Middle frontal gyrus (tissue), 1 donor: Measurements from ENCODE around the gene NRARP.

ENCODE experiments used
- DNase-seq: peaks from one replicate; pipeline ENCODE4 v3.0.0-alpha.2; 2015; ENCODE audit warnings: low spot score; ENCODE audit errors: extremely low spot score

Gene NRARP

DNA sequence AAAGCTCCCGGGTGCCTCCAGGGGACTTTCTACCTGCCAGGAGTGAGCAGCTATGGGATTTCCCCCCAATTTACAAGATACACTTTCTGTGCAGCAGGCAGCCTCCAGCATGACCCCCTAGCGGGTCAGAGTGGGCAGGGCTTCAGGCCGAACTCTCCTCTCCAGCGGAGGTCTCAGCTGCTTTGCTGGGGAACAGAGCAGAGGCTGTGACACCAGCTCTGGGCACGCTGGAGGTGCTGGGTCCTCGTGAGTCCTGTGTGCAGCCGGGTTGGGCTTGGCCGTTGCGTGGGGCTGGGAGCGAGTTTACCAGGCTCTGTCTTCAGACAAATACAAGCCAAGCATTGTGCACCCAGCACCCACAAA is 2.9 kb downstream of the NRARP start:
- DNase-seq: no peak

DNA sequence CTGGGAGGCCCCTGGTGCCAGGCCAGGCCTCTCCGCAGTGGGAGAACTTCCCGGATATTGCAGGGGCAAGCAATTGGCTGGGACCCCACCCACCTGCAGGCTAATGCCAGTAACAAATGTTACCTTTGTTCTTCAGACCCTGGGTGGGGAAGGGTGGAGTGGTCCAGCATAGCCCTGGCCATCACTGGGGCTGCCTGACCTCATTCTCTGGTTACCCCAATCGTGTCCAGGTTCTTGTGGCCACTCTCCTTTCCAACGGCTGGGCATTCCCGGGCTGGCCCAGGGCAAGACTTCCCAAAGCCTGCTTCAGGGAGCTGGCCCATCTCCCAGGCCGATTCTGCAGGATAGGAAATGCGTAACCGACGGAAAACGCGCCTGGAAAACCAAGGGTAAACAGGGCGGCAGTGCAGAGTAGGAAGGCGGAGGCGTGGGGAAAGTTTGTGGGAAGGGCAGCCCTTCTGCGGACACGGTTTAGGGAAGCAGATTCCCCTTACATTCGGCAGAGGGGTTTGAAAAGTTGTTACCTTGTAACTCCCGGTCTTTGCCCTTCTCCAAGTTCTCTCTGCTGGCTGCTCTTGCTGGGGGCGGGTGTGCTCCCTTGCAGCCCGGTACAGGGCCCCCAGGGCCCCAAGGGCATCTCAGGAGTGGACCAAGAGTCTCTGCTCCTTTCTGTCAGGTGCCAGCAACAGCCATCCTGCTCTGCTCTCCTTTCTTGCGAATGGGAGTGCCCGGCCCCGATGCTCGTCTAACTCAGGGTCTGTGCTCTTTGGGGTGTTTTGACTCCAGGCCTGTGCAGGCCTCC is 3.5 kb downstream of the NRARP start:
- no peak for DNase-seq

DNA sequence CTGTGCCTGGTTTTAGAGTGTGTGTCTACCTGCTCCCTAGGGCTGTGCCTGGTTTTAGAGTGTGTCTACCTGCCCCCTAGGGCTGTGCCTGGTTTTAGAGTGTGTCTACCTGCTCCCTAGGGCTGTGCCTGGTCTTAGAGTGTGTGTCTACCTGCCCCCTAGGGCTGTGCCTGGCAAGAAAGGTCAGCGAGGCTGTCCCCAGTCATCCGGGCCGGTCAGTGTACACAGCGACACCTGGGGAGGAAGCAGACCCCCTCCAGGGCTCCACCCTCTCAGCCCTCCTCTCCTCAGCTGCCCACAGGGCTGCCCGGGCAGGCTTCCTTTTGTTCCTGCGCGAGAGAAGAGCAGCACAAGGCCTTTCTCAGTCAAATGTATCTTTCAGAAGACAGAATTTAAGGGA is 4.1 kb downstream of the NRARP start:
- no peak for DNase-seq

DNA sequence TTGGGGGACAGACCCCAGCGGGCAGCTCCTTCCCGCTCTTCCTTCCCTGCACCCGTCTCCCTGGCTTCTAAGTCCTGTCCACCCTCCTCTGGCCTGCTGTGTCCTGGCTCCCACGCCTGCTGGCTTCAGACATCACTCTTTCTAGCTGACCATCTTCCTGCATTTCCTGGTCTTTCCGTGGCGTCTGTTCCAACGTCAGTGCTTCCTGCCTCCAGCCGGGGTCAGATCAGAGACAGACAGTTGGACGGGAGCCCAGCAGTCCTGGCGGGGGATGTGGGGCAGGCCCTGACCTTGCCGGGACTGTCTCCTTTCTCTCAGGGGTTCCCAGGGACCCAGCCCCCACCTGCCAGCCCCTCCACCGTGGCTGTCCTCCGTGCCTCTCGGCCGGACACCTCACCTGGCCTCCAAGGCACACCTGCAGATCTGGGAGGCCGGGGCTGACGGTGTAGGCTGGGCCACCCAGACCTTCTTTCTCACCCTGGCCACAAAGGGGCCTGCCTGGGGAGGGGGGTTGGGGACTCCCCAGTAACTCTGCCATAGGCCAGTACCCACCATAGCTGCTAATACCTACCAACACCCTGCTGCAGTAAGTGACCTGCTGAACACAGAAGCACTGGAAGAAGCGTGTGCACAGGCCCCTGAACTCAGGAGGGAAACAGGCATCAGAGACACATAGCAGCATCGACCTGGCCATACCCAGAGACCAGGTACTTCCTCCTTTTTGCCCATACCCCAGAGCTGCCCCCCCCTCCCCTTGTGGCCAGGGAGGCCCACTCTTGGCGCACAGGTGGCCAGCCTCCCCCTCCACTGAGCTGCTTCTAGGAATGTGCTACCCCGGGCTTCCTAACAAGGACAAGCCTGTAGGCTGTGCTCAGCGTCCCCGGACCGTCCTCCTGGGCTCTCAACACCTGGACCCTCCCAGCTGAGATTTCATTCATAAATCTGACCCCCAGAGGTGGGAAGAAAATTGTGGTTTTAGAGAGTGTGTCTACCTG is 5.1 kb downstream of the NRARP start:
- no peak for DNase-seq

DNA sequence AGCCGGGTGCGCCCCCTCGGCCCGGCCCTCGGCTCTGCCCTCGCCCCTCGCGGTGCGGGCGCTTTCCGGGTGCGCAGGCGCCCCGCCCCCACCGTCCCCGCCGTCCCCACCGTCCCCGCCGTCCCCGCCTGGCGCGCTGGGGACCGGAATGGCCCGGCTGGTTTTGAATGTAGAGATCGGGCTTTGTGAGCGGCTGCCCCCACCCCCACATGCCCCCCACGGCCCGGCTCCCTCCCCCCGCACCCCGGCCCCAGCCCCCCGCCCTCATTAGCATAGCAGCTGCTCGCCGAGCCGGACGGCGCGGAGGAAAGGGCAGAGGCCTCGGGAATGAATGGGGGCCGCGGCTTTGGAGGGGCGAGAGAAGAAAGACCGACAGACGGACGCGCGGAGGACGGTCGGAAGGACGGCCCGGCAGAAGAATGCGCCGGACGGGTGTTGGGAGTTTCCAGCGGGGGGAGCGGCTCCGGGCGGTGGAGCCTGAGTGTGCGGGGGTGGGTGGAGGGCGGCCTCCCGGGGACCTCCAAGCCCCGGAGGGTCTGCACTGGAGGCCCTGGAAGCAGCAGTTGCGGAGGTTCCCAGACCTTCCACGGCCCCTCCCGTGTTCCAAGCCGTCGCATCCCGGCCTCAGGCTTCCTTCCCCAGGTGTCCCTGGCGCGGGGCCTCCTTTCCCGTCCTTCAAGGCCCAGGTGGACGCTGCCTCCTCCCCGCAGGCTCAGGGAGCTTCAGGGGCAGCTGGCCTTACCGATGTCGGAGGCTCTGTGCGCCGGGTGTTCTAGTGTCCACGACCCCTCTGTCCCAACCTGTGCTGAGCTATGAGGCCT is 6.0 kb downstream of the NRARP start:
- no peak for DNase-seq

DNA sequence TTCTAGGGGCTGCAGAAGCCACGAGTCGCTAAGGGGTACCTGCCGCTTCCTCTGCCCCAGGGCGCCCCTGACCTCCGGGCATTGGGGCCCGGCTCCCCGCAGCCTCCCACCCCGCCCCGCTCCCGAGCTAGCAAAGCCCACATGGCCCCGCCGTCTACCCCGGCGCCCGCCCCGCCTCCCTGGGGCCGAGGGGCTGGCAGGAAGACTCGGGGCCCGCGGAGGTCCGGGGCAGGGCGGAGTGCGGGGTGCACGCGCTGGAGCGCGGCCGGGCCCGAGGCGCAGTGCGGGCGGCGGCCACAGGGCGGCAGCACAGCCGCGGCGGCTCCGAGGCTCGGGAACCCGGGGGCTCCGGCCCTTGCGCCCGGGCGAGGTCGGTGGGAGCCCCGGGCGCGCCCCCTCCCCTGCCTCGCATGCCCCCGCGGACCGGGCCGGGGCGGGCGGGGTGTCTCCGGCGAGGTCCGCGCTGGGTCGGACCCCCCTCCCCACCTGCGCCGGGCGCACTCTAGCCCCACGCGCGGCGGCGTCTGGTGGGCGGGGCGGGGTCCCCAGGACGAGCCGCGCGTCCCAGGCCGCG is 6.7 kb downstream of the NRARP start:
- DNase-seq: no peak

DNA sequence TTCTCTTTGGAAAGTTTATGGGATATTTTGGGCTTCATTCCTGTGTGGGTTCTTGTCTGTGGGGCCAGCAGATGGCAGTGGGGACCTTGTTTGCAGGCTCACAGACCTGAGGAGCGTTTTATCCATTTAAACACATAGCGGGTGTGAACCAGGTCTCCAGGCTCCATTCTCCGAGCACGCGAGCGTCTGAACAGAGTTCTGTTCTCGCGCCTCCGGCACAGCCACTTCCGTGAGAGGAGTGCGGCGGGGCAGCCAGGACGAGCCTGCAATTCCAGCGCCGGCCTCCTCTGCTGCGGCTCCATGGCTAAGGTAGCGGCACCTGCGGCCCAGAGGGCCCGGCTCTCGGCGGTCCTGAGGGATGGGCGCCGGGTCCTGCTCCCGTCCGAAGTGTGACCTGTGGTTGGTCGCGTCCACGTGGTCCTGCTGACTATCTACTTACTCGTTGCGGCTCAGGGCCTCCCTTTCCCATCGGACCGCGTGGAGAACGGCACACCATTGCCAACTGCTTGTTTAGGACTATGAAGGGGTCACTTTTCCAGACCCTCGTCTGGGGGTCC is 7.3 kb downstream of the NRARP start:
- DNase-seq: no peak

DNA sequence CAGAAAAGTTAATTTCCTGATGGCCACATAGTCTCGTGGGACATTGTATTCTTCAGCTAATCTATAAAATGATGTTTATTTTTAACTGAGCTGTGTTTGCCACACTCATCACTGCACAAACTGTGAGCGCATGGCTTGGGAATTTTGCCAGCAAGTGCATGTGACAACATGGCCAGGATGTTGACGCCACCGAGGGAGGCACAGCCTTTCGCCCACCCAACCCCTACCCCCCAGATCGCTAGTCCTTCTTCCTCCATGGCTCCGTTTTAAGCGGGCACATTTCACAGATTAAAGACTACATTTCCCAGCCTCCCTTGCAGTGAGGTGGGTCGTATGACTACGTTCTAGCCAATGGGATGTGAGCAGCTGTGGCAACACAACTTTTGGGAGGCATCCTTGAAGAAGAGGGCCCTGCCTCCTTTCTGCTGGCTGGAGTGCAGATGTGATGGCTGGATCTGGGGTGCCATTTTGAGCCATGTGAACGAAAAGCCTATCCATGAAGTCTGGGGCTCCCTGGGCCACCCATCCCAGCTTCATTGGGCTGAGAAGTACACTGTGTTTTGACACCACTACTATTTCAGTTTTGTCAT is 7.9 kb downstream of the NRARP start:
- DNase-seq: no peak

DNA sequence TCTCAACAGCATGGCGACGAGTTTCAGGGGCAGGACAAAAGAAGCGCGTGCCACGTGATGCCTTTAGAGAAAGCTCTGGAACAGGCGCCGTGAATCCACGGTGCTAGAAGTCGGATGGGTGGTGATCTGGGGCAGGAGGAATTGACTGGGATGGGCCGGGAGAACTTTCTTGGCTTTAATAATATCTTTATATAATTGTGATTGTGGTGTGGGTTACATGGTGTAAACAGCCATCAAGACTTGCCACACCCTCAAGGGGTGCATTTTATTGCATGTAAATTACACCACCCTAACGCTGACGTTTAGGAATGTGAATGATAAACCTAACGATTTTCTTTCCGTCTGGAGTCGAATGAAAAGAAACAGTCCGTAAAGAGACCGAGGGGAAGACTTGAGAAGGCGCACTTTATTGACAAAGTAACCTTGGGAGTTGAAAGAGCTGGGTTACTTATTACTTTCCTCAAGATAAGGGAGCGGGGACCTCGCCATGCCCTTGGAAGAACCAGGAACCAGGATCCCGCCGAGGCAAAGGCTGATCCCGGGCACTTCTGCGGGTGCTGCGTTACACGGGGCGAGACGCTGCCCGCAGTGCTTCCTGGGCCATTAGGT is 8.5 kb downstream of the NRARP start:
- DNase-seq: no peak

DNA sequence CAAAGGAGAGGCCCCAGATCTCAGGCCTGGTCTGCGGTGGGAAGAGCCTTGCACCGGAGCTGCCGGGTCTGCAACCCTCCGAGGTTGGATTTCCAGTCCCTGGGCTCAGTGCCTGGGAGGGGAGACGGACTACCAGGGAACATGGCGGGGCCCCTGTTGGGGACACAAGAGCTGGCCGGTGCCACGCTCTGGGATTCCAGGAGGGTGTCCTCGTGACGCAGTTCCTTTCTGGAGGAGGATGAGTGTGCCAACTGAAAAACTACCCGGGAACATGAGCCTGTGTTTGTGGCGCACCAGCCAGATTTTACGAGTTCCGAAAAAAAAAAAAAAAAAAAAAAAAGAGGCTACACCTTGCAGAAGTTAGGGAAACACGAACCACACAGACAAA is 9.0 kb downstream of the NRARP start:
- DNase-seq: no peak

DNA sequence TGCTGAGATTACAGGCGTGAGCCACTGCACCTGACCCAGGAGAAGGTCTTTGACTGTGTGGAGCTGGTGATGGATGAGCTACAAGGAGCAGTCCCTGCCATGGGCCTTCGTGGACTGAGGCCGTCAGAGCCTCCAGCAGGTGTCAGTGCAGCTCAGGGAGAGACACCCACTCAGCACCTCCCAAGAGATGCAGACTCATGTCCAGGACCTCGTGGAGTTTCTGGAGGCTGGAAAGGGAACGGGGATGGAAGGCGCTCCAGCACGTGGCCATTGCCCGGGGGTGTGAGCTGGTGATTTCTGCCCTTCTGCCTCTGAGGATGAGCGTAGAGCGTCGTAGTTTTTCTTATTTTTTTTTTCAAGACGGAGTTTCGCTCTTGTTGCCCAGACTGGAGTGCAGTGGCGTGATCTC is 15.1 kb downstream of the NRARP start:
- DNase-seq: no peak

DNA sequence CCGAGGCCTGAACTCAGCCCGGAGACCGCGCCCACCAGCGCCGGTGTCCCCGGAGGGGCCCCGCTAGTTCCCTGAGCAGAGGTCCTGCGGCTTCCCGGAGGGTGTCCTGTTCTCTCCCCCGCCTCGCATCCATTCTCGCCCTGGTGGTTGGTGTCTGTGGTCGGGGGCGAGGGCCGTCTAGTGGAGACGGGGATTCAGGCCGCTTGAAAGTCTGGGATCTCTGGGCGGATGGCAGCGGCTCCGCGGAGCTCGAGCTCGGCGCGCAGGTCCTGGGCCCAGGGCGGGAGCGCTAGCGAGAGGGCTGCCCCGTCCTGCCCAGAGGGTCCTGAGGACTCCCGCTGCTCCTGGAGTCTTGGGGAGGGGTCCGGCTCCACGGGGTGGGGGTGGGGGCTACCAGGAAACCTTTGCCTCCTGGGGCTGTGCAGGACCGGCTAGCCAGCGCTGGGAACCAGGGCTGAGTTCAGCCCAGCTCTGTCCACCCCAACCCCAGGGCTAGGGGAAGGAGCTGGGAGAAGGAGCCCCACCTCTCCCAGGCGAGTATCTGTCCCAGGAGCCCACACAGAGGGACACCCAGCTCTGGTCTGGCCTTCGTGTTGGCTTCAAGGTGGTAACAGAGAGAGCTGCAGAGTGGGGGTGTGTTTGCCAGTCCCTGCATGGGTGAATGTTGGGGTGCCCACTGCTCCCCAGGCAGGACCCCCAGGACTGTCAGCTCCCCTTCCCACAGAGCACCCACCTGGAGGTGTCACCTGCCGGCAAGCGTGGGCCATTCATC is 20.5 kb downstream of the NRARP start:
- no peak for DNase-seq

DNA sequence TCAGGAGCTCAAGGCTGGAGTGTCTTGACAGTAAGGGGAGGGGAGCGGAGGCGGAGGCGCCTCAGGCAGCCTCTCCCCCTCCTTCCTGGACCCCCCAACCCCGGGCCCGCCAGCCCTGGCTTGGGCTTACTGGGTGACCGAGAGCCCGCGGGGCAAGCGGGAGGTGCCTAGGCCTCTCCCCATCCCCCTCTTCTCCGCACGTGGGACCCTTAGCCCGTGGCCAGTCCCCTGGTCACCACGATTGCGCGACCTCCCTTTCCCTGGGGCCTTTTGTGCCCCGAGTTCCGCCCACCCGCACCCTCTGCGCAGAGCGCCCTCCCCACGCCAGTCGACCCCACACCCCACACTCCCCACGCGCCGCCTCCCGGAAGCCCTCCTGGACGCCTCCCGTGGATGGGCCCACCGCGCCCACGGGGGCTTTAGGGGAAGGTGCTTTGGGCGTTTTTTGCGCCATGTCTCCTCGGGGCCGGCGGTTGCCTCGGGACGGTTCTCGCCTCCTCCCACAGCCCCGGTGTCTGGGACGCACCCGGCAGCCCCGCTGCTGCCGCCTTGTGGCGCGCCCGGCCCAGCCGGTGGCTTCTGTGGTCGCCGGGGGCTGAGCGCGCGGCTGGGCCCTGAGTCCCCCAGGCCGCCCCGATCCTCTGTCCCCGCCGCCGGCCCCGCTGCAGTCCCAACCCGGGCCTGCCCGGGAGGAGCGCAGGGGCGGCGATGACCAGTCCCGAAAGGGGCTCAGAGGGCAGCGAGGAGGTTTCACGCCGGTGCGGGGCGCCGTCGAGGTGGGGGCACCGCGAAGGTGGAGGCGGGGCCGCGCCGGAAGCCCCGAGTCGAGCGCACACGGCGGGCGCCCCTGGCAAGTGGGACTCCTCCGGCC is 21.4 kb downstream of the NRARP start:
- DNase-seq: no peak

DNA sequence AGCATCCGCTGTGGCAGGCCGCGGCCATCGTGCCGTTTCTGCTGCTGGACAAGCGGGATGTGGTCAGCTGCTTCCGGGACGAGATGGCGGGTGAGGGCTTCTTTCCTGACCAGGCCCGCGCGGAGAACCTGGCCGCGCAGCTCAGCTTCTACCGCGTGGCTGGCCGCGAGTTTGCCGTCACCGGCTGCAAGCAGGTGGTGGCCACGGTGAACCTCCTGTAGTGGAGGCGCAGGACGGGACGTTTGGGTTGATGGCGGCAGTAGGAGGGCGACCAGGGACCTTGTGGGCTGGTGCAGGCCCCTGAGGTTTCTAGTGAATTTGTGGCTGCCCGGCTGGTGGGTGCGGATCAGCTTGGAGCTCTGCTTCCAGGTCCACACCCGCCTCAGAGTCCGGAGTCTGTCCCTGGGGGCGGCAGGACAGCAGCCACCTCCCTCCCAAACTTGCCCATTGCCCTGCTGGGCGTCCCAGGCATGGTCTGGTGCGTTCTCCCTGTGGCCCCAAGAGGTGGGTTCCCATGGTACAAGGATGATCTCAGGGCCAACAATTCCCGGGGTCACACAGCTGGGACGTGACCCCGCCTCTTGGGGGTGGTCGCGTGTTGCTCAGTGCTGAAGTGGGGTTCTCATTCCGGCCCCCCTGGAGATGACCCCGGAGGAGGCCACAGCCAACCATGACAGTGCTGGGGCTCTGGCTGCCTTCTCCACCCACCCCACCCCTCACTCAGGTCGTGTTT is 22.2 kb downstream of the NRARP start:
- no peak for DNase-seq

DNA sequence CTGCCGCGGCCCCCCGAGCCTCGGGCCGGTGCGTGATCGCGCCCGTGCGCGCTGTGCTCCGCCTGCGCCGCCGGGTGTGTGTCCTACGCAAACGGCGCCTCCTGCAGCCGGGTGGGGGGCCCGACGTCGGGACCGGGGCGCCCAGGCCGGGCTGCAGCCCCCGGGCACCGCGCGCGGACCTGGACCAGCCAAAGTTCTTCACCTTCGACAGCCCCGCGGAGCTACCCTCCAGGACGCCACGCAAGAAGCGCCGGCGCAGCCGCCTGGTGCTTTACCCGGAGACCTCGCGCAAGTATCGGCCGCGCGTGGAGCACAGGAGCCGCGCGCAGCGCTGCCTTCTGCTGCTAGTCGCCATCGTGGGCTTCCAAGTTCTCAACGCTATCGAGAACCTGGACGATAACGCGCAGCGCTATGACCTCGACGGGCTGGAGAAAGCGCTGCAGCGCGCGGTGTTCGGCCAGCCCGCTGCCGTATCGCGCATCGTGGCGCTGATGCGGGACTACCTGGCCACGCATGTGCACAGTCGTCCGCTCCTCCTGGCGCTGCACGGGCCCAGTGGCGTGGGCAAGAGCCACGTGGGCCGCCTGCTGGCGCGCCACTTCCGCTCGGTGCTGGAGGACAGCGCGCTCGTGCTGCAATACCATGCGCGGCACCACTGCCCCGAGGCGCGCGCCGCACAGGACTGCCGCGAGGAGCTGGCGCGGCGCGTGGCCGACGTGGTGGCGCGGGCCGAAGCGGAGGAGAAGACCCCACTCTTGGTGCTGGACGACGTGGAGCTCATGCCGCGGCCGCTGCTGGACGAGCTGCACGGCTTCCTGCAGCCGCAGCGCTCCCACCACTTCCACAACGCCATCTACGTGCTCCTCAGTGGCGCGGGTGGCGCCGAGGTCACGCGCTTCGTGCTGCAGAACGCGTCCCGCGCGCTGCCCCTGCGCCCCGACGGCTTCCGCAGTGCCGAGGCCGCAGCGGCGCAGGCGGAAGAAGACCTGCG is 23.1 kb downstream of the NRARP start:
- DNase-seq: no peak

DNA sequence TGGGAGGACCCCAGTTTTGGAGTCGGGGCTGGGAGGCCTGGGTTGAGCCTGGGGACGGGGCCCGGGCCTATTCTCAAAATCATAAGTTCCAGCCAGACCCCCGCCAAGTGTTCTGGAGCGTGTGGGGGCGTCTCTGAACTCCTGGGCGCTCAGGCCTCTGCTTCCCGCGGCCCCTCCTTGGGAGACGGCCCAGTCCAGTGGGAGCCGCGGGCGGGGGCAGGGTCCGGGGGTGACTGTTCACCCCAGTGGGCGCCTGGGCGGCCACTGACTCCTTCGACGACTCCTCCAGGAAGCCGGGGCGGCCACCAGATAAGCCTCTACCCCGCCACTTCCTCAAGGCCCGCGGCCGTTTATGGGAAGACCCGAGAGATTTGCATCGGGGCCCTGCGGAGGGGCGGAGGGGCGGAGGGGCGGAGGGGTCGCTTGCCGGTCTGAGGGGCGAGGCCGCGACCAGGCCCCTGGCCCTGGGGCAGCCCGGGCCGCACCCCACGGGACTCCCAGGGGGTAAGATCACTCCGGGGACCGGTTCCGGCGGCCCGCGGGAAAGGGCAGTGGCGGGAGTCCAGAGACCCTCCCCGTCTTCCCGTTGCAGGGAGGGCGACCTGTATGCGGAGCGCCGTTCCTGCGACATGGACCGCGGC is 23.9 kb downstream of the NRARP start:
- no peak for DNase-seq
